Osteocyte (in vitro differentiated cells): Measurements from ENCODE around the gene ABCA9. TPM values are rescaled to one million over a fixed set of nuclear protein-coding genes. Genes with fewer than 3 reads are reported as not detected.
A peak's percentile ranks its signal among the peaks of the same experiment; 100 is the strongest.
"Not testable (repeated sequence)": the region's sequence is repeated elsewhere in the genome, so short reads cannot be mapped to it uniquely, and the experiment has no call there.

Experiments used
- DNase-seq: peaks from one replicate; pipeline ENCODE4 v3.0.0; 2021; ENCODE audit warnings: mixed read lengths; ENCODE audit not compliant: unreplicated experiment; ENCODE audit errors: extremely low spot score
- H3K27ac Mint-ChIP-seq: one replicate; pipeline ENCODE4 v1.8.0; 2021; ENCODE audit warnings: mild to moderate bottlenecking, mixed read lengths; ENCODE audit not compliant: unreplicated experiment
- H3K27me3 Mint-ChIP-seq: one replicate; pipeline ENCODE4 v1.8.0; 2021; ENCODE audit warnings: mixed read lengths; ENCODE audit not compliant: unreplicated experiment
- H3K36me3 Mint-ChIP-seq: one replicate; pipeline ENCODE4 v1.8.0; 2021; ENCODE audit warnings: mixed read lengths; ENCODE audit not compliant: unreplicated experiment
- H3K4me1 Mint-ChIP-seq: one replicate; pipeline ENCODE4 v1.8.0; 2021; ENCODE audit warnings: mixed read lengths; ENCODE audit not compliant: unreplicated experiment
- H3K4me3 Mint-ChIP-seq: one replicate; pipeline ENCODE4 v1.8.0; 2021; ENCODE audit warnings: mild to moderate bottlenecking, moderate library complexity, mixed read lengths; ENCODE audit not compliant: unreplicated experiment
- H3K9me3 Mint-ChIP-seq: one replicate; pipeline ENCODE4 v1.8.0; 2021; ENCODE audit warnings: mixed read lengths; ENCODE audit not compliant: unreplicated experiment
- CTCF ChIP-seq: fragments of 200-600 bp; sonication (generic); IDR thresholded peaks from 2 replicates; pipeline ENCODE4 v1.5.0; 2021; ENCODE audit warnings: antibody characterized with exemption, mild to moderate bottlenecking, moderate library complexity
- total RNA-seq: library from RNA; stranded (reverse); gene quantifications from 2 replicates; pipeline ENCODE4 v1.2.1, GENCODE V29; 2021

Gene ABCA9
- total RNA-seq, 1 donor from 2014 or later, result 1.1 TPM

DNA sequence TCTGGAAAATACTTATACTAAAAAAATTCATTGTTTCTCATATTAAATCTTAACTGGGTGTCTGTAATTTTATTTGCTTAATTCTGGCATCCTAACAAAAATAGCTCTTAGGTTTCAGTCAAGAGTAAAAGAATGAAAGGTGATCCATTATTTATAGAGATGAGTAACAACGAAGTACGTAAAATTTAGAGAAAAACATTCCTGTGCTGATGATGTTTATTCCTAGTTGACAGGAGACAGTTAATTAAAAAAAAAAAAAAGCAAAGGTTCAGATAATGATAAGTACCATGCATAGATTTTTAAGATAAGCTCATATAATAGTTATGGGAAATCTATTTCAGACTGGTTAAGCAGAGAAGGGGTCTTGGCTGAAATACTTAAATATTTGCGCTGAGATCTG lies 50.8 kb downstream of the ABCA9 start:
- H3K27me3 Mint-ChIP-seq, result no peaks in the 10 kb centered on the region
- no peak overlapping the region for H3K27ac Mint-ChIP-seq
- H3K4me3 Mint-ChIP-seq, result no peak overlapping the region
- no peak for DNase-seq
- H3K9me3 Mint-ChIP-seq, result peaks cover 8% of the 10 kb centered on the region
- TF ChIP-seq CTCF, result no peak
- H3K4me1 Mint-ChIP-seq, result peaks cover 9% of the 10 kb centered on the region
- peaks cover 3% of the 10 kb centered on the region for H3K36me3 Mint-ChIP-seq

GRCh38 chr17:69004759-69005158 lies 56.0 kb downstream of the ABCA9 start:
- H3K36me3 Mint-ChIP-seq, H3K27ac Mint-ChIP-seq, DNase-seq, H3K27me3 Mint-ChIP-seq, H3K9me3 Mint-ChIP-seq, H3K4me3 Mint-ChIP-seq, H3K4me1 Mint-ChIP-seq: not testable (repeated sequence)

- not testable (repeated sequence) for DNase-seq, H3K4me3 Mint-ChIP-seq, H3K27ac Mint-ChIP-seq, H3K27me3 Mint-ChIP-seq, H3K9me3 Mint-ChIP-seq, H3K4me1 Mint-ChIP-seq, H3K36me3 Mint-ChIP-seq
These were observed 61.0 kb downstream of the ABCA9 start for GRCh38 chr17:68999743-69000142.

DNA sequence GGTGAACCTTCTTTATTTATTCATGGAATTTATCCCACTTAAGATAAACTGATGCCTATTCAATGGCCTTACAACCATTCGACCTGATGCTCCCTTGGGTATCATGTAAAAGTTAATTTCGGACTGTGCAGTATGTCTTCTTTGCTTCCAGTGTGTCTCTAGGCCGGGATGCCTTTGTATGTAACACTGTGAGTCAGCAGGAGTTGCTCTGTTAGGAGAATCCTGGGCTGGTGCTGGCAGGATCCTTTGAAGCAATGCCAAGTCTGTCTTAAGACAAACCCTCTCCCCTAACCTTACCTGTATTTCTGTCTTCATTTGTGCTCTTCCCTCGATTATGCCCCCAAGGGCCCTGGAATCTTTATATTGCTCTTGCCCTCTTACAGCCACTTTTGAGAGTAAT lies 67.6 kb downstream of the ABCA9 start:
- H3K27me3 Mint-ChIP-seq, result no peaks in the 10 kb centered on the region
- H3K4me3 Mint-ChIP-seq, result no peak overlapping the region
- peaks cover 9% of the 10 kb centered on the region for H3K9me3 Mint-ChIP-seq
- no peak for TF ChIP-seq CTCF
- no peaks in the 10 kb centered on the region for H3K36me3 Mint-ChIP-seq
- H3K27ac Mint-ChIP-seq, result no peak overlapping the region
- DNase-seq, result no peak
- no peaks in the 10 kb centered on the region for H3K4me1 Mint-ChIP-seq

DNA sequence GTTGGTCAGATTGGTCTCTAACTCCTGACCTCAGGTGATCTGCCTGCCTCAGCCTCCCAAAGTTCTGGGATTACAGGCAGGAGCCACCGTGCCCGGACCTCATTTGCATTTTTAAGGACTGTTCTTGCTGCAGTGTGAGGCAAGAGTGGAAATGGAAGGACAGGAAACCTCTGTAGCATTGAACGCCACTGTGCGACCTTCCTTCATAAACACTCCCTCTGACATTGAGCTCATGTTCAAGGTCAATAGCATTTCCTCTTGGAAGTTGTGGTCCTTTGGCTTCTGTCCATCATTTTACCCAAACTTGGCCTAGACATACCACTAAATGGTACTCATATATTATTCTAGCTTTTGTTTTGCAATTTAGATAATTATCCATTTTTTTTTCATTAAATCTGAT lies 72.8 kb downstream of the ABCA9 start:
- no peak for DNase-seq
- H3K4me3 Mint-ChIP-seq, result no peak overlapping the region
- no peak overlapping the region for H3K27ac Mint-ChIP-seq
- H3K9me3 Mint-ChIP-seq, result peaks cover 4% of the 10 kb centered on the region
- no peak for TF ChIP-seq CTCF
- no peaks in the 10 kb centered on the region for H3K36me3 Mint-ChIP-seq
- no peaks in the 10 kb centered on the region for H3K4me1 Mint-ChIP-seq
- no peaks in the 10 kb centered on the region for H3K27me3 Mint-ChIP-seq

DNA sequence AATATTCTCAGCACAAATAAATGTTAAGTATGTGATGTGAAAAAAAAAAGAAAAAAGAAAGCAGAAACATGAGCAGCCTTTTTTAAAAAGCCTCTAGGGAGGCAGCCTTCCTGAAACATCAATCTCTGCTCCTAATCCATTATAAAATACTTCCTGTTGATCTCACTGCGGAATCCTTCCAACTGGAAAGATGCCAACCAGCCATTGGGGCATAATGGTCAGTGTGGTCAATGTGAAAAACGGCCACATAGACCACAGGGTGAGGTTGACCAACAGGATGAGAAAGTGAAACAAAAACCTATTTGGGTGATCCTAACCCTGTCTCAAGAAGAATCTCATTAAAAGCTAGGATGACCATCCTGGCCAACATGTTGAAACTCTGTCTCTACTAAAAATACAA lies 79.4 kb downstream of the ABCA9 start:
- no peaks in the 10 kb centered on the region for H3K36me3 Mint-ChIP-seq
- no peaks in the 10 kb centered on the region for H3K9me3 Mint-ChIP-seq
- H3K4me1 Mint-ChIP-seq, result peaks cover 9% of the 10 kb centered on the region
- no peaks in the 10 kb centered on the region for H3K27me3 Mint-ChIP-seq
- peak overlapping the region; percentile 48 for H3K4me3 Mint-ChIP-seq
- H3K27ac Mint-ChIP-seq, result peak overlapping the region; percentile 79
- no peak for DNase-seq
- no peak for TF ChIP-seq CTCF
